GM21515 (cell line): Measurements from ENCODE around the gene UBAC1.
"Not testable (repeated sequence)": the region's sequence is repeated elsewhere in the genome, so short reads cannot be mapped to it uniquely, and the experiment has no call there.

Experiments
- ATAC-seq: cut with Tn5 transposase; IDR thresholded peaks from one replicate; pipeline ENCODE4 v1.9.1; 2021; ENCODE audit not compliant: unreplicated experiment

Gene UBAC1

DNA sequence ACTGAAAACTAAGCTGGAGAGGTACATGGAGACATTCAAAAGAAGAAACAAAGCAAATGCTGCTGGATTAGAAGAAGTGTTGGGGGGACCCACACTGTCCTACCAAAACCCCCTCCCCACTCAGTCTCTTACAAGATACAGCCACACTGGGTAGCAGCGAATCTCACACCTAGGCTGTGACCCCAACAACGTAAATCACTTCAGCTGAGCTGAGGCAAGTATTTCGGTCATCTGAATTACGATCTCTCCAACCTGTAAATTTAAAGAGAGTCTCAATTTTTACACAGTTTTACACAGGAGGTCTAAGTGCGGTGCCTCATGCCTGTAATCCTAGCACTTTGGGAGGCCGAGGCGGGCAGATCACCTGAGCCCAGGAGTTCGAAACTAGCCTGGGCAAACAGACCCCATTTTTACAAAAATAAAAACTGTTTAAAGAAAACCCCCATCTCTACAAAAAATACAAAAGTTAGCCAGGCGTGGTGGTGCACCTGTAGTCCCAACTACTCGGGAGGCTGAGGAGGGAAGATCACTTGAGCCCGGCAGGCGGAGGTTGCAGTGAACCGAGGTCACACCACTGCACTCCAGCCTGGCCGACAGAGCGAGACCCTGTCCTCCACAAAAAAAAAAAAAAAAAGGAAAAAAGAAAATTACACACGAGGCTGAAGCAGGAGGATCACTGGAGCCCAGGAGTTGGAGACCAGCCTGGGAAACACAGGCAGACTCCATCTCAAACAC, 57.2 kb downstream of the UBAC1 start:
- ATAC-seq = no peak

- ATAC-seq = no peak
Measured at GRCh38 chr9:135903358-135903656, 57.9 kb downstream of the UBAC1 start.

DNA sequence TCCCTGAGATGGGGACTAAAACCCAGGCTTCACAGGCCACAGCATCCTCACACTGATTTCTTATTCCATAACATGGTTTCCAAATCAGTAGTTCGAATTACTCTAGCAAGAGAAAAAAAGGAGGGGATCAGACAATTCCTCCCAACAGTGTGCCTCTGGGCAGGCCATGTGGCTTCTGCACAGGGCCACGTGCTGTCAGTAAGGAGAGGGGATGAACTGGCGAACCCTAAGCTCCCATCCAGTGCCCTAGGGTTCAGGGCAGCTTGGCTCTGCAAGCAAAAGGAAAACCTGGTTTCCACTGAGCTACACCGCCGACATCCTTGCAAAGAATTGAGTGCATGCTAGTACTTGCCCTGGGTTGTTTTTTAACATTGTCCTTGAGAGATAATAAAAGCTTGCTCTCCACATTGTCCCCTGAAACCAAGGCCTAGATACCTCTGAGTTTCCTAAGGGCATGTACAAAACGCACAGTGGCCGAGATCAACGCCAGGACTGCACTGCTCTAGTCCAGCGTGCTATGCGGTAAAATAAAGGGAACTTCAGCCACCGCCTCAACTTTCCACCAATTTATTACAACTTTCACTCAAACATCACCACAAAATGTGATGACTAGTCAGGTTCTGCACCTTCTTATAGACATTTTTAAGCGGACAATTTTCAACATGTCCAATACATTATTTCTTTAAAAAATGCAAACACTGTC, 58.4 kb downstream of the UBAC1 start:
- ATAC-seq = no peak

GRCh38 chr9:135901826-135902225, 59.3 kb downstream of the UBAC1 start:
- no peak for ATAC-seq

DNA sequence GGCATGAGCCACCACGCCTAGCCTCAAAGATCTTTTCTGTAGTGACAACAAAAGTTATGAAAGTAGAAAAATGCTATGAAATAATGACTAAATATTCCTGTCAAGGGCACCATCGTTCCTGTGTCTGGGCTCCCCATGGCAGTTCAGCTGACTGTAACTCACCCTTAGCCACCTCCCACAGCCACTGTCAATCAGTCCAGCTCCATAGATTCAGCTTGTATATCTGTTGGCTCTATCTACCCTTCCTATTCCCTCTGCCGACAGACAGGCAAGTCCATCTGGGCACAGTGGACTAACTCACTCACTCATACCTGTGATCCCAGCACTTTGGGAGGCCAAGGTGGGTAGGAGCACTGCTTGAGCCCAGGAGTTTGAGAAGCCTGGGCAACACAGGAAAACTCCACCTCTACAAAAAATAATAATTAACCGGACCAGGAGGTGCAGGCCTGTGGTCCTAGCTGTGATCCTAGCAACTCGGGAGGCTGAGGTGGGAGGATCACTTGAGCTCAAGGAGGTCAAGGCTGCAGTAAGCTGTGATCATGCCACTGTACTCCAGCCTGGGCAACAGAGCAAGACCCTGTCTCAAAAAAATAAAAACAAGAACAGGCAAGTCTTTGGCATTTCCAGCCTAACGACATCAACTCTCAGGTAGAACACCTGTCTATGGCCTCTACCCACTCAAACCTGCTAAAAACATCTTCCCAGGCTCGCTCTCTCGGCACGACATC, 60.0 kb downstream of the UBAC1 start:
- no peak for ATAC-seq

GRCh38 chr9:135898634-135899407, 62.4 kb downstream of the UBAC1 start:
- no peak for ATAC-seq

- no peak for ATAC-seq
Measured at GRCh38 chr9:135896626-135897025, 64.5 kb downstream of the UBAC1 start.

GRCh38 chr9:135896205-135896604, 65.0 kb downstream of the UBAC1 start:
- no peak for ATAC-seq

DNA sequence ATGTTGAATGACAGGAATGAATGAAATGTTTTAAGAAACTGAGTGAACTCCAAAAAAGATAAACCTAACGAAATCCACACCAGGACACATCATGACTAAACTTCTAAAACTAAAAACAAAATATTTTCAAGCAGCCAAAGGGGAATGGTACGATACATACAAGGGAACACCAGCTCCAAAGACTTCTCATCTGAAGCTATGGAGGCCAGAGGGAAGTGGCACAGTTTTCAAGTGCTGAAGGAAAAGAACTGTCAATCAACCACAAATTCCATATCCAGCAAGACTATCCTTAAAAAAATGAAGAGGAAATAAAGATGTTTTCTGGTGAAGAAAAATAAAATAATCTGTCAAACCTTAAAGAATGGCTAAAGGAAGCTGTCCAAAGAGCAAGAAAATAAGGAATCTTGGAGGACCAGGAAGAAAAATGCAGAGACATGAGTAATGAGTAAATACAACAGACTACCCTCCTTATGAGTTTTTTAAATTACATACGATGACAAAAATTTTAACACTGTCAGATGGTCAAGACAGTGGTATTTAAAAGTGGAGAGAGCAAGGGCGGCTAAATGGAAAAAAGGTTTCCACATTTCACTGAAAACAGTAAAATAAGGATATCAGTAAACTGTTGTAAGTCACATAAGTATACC, 65.8 kb downstream of the UBAC1 start:
- ATAC-seq = no peak

DNA sequence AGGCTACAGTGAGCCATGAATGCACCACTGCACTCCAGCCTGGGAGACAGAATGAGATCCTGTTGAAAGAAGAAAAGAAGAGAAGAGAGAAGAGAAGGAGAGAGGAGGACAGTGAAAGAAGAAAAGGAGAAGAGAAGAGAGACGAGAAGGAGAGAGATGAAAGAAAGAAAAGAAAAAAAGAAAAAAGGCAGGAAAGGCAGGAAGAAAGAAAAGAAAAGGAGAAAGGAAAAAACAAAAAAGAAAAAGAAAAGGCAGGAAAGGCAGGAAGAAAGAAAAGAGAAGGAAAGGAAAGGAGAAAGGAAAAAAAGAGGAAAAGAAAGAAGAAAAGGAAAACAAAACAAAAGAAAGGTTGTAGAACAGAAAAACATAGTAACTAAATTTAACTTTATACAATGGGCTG, 68.1 kb downstream of the UBAC1 start:
- ATAC-seq = no peak

- not testable (repeated sequence) for ATAC-seq
Measured at GRCh38 chr9:135892327-135892726, 68.8 kb downstream of the UBAC1 start.

DNA sequence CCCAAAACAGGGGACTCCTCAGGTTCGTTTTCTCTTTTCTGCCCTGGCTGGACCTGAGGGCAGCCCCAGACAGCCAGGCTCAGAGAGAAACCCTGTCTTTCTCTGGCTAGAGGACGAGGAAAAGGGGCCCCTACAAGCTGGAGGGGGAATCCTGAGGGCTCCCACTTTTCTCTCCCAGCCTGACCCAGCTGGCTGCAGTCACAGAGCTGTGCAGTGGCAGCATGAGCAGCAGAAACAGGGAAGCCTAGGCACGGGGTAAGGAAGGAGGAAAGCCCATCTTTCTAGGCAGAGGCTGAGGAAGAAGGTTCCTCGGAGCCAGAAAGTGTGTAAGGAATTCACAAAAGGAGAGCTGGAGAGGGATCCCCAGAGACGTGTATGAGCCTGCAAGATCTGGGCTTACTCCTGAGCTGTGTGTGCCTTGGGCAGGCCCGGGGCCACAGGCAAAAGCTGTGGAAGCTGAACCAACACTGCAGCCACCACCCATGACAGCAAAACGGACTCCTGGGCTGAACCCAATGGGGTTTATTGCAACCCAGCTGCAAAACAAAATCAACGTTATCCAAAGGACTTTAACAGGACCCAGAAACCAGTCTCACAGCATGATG, 70.0 kb downstream of the UBAC1 start:
- no peak for ATAC-seq

- ATAC-seq = no peak
Measured at GRCh38 chr9:135890190-135891026, 70.8 kb downstream of the UBAC1 start.

DNA sequence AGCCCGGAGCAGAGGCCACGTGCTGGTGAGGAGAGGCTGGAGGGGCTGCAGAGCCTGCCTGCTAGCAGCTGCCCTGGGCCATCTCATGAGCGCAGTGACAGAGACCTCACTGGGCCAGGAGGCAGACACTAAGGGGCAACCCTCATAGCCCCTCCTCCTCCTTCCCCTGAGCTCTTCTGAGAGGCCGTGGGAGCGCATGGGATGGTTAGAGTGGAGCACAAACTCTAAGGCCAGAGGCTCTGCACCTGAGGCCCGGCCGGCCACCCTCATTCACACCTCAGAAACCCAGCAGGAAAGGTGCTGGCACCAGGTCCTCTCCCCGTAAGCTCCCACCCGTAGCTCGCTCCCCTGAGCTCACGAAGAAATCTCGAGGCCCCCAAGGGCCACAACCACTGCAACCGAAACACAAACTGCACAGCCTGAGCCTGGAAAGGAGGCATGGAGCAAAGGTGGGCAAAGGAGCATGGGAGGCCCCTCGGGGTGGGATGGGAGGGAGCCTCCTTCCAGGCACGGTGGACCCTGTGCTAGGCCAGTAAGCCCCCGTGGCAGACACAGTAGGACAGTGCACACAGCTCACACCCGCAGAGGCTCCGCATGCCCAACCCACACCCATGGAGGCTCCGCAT, 71.5 kb downstream of the UBAC1 start:
- ATAC-seq = no peak

DNA sequence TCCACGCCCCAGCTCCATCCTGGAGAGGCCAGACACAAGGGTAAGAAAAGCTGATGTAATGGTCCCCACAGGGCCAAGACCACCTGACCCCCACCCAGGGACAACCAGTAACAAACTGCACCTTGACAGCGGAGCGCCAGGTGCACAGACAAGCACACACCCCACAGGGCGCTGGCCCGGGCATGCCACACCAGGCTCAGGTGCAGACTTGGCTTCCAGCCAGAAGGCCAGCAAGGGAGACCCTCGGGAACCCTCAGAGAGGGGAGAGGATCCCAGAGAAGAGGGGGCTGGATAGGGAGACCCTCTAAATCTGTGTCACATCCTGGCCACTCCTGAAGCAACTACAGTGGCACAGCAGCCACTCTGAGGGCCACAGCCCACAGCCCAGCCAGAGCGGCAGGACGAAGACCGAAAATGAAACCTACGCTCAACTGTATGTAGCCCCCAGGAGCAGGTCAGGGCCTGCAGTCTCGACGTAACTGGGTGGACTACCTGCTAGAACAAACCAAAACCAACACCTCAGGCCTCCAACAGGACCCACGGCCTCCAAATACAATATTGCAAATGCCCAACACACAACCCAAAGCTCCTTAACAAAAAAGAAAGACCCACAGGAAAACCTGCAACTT, 72.3 kb downstream of the UBAC1 start:
- no peak for ATAC-seq

DNA sequence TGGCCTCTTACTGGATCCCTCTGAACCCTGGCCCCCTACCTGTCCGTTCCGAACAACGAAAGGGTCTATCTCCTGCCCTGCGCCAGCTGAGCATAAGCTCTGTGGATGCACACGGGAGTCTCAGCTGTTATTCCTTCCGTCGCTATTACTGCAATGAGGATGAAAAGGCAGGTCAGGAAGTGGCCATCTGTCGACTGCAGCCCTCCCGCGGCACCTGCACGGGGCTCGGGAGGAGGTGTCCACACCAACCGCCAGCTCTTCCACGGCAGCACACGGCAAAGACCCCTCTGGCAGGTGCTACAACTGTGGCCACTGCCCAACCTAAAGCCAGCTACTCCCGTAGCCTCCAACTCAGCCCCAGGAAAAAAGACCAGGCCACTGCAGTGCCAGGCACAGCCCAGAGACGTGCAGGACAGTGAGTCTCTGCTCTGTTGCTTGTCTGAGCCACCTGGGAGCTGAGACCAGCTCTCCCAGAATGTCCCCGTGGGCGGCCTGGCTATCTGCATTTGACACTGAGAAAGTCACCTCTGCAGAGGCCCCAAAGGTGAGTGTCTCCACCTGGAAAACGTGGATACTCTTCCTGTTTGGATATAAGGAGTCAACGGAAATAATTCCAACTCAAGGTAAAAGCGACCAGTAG, 72.9 kb downstream of the UBAC1 start:
- ATAC-seq = no peak

GRCh38 chr9:135887585-135888050, 73.6 kb downstream of the UBAC1 start:
- ATAC-seq = peak; percentile 54

- no peak for ATAC-seq
Measured at GRCh38 chr9:135887021-135887507, 74.1 kb downstream of the UBAC1 start.
